HT1080 (cell line): ENCODE data around the gene STMN1. TPM values are rescaled to one million over a fixed set of nuclear protein-coding genes. Genes with fewer than 3 reads are reported as not detected.

Experiments
- small RNA-seq: library from RNA; depleted of rRNA; stranded (forward); fragments of <200 nt; gene quantifications from one replicate; pipeline ENCODE3, GENCODE V24; 2014
- total RNA-seq: library from RNA; depleted of rRNA; stranded (reverse); fragments of >200 nt; shearing (Covaris generic); gene quantifications from 2 replicates; pipeline ENCODE4 v1.2.3, GENCODE V29; 2014; rRNA removed

STMN1 gene
- total RNA-seq, 1 experiment from 2014 or later, result 408 TPM

Small RNA genes lying within 50 kb of the gene (small RNA-seq; reads per million reads assigned to genes)
- gene AL033528.1 (not detected), gene RF00019 (not detected), gene SNRPFP2 (not detected)

Other genes with a start within 250 kb of the STMN1 start
- 24.3 and 36.5 TPM in 2 replicates for gene SELENON, start 106.2 kb downstream of the STMN1 start, total RNA-seq
- 43.4 and 47.5 TPM in 2 replicates for gene MTFR1L, start 86.5 kb downstream of the STMN1 start, total RNA-seq
- 12.8 and 15.8 TPM in 2 replicates for gene AUNIP, start 47.0 kb downstream of the STMN1 start, total RNA-seq
- 9.6 and 10.0 TPM in 2 replicates for gene PAQR7, start 30.7 kb downstream of the STMN1 start, total RNA-seq
- gene PAFAH2, start 91.6 kb upstream of the STMN1 start, total RNA-seq, result 5.4 and 7.1 TPM in 2 replicates
- not detected in 2 replicates for gene EXTL1, start 115.4 kb upstream of the STMN1 start, total RNA-seq
- not detected in 2 replicates for gene SLC30A2, start 139.7 kb upstream of the STMN1 start, total RNA-seq
- gene TRIM63, start 161.2 kb upstream of the STMN1 start, total RNA-seq, result not detected in 2 replicates
- gene PDIK1L, start 205.4 kb upstream of the STMN1 start, total RNA-seq, result 4.0 and 4.5 TPM in 2 replicates